ENCODE results near the gene SMC1B.
"Not testable (repeated sequence)": the region's sequence is repeated elsewhere in the genome, so short reads cannot be mapped to it uniquely, and the experiment has no call there.

SMC1B gene

DNA sequence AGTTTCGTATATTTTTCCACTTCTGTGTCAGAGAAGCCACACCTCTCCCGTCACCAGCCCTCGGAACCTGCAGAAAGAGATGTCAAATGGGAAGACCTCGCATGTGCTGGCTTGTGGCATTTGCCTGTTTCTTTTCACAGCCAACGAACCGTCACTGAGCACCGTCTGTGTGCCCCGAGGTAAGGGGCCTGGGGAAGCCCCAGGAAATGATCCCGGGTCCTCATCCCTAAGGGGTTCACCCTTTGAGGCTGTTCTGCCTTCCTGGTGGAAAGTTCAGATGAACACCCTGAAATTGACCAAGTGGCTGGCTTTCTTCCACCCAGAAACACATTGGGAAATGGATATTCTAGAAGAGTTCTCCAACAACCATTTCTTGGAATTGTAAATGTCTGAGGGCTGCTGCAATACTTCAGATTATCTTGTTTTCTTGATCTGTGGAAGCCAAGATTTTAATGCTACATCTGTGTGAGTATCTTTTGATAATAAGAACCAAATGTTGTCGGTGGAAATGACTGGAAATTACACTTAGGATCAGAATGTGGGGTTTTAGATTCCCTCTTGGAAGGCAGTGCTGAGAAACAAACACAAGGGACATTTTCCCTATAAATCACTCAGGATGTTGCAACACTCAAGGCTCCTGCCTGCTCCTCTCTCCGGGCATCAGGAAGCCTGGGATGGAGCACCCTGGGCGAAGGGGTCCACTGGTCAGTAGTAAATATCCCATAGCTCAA, 37.7 kb upstream of the SMC1B start:
- TF ChIP-seq, protein P1, sequence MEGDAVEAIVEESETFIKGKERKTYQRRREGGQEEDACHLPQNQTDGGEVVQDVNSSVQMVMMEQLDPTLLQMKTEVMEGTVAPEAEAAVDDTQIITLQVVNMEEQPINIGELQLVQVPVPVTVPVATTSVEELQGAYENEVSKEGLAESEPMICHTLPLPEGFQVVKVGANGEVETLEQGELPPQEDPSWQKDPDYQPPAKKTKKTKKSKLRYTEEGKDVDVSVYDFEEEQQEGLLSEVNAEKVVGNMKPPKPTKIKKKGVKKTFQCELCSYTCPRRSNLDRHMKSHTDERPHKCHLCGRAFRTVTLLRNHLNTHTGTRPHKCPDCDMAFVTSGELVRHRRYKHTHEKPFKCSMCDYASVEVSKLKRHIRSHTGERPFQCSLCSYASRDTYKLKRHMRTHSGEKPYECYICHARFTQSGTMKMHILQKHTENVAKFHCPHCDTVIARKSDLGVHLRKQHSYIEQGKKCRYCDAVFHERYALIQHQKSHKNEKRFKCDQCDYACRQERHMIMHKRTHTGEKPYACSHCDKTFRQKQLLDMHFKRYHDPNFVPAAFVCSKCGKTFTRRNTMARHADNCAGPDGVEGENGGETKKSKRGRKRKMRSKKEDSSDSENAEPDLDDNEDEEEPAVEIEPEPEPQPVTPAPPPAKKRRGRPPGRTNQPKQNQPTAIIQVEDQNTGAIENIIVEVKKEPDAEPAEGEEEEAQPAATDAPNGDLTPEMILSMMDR (IDR thresholded peaks at IDR 0.05; ENCODE audit: insufficient read depth, low read depth, low read length, missing control alignments), result no peak
- DNase-seq (ENCODE audit: low read depth), result no peak
- H3K4me3 ChIP-seq (ENCODE audit: low read depth, low read length), result no peak overlapping the region

DNA sequence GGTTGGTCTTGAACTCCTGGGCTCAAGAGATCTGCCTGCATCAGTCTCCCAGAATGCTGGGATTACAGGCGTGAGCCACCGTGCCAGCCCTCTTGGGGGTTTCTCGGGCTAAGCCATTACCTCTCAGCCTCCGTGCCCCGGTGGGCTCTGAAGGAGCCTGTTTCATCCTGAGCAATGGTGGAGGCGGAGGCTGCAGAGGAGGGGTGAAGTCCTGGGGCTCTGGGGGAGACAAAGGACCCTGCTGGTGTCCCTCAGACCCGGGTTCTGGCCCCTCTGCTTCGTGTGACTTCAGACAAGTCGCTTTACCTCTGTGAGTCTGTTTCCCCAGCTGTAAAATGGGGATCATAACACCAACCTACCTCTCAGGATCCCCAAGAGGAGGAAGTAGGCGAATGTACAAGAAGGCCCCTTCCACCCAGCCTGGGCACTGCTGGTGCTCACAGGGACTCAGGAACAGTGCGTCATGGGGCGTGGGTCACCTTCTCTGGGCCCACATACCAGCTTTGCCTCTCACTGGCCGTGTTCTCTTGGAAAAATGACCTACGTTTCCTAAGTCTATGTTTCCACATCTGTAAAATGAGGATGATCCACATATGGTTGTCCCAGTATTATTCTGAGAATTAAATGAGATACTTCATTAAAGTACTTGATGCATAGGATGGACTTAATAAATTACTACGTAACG, 36.8 kb upstream of the SMC1B start:
- H3K4me3 ChIP-seq (ENCODE audit: low read depth, low read length), result no peak overlapping the region
- DNase-seq (ENCODE audit: low read depth), result no peak
- TF ChIP-seq, protein P1 (IDR thresholded peaks at IDR 0.05; ENCODE audit: insufficient read depth, low read depth, low read length, missing control alignments), result no peak

DNA sequence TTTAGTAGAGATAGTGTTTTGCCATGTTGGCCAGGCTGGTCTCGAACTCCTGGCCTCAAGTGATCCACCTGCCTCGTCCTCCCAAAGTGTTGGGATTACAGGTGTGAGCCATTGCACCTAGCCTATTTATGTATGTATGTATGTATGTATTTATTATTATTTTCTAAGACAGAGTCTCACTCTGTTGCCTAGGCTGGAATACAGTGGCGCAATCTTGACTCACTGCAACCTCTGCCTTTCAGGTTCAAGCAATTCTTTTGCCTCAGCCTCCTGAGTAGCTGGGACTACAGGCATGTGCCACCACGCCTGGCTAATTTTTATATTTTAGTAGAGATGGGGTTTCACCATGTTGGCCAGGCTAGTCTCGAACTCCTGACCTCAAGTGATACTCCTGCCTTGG, 36.0 kb upstream of the SMC1B start:
- H3K4me3 ChIP-seq (ENCODE audit: low read depth, low read length); DNase-seq (ENCODE audit: low read depth): not testable (repeated sequence)

DNA sequence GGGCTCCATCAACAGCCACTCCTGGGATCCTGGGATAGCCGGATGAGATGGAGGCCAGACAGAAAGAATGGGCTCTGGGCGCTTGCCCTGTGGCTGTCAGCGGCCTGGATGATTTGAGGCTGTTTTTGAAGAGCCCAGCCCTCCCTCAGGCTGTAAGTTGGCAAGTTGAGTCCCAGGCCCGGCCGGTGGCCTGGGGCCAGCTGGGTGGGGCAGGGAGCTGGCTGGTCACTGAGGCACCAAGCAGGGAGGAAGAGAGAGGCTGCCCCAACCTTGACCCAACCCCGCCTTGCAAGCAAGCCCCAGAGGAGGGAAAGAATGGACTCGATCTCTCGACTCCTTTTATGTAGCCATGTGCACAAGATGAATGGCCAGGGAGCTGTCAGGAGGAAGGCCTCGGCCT, 35.0 kb upstream of the SMC1B start:
- DNase-seq (ENCODE audit: low read depth), result no peak
- TF ChIP-seq, protein P1 (IDR thresholded peaks at IDR 0.05; ENCODE audit: insufficient read depth, low read depth, low read length, missing control alignments), result no peak
- H3K4me3 ChIP-seq (ENCODE audit: low read depth, low read length), result no peak overlapping the region

DNA sequence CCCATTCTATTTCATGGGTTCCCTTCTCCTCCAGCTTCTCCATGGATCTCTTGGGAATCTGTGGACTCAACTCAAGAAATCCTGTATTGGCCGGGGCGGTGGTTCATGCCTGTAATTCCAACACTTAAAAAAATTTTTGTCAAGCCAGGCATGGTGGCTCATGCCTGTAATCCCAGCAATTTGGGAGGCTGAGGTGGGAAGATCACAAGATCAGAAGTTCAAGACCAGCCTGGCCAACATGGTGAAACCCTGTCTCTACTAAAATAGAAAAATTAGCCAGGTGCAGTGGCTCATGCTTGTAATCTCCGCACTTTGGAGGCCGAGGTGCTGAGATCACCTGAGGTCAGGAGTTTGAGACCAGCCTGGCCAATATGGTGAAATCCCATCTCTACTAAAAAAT, 34.2 kb upstream of the SMC1B start:
- H3K4me3 ChIP-seq (ENCODE audit: low read depth, low read length); DNase-seq (ENCODE audit: low read depth): not testable (repeated sequence)

DNA sequence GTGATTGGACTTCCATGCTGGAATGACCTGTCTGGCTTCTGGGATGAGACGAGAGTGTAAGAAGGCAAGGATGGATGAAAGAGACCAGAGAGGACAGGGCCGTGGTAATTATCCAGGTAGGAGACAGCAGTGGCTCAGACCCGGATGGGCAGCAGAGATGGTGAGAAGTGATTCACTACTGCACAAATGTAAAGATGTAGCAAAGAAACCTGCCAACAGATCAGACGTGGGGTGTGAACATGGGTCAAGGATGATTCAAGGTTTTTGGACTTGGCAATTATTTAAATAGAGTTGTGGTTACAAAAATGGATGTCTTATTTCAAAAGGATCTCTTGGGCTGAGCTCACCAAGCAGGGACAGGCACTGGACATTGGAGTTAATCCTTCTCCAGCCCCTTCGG, 32.8 kb upstream of the SMC1B start:
- TF ChIP-seq, protein P1 (IDR thresholded peaks at IDR 0.05; ENCODE audit: insufficient read depth, low read depth, low read length, missing control alignments), result no peak
- DNase-seq (ENCODE audit: low read depth), result no peak
- no peak overlapping the region for H3K4me3 ChIP-seq (ENCODE audit: low read depth, low read length)

DNA sequence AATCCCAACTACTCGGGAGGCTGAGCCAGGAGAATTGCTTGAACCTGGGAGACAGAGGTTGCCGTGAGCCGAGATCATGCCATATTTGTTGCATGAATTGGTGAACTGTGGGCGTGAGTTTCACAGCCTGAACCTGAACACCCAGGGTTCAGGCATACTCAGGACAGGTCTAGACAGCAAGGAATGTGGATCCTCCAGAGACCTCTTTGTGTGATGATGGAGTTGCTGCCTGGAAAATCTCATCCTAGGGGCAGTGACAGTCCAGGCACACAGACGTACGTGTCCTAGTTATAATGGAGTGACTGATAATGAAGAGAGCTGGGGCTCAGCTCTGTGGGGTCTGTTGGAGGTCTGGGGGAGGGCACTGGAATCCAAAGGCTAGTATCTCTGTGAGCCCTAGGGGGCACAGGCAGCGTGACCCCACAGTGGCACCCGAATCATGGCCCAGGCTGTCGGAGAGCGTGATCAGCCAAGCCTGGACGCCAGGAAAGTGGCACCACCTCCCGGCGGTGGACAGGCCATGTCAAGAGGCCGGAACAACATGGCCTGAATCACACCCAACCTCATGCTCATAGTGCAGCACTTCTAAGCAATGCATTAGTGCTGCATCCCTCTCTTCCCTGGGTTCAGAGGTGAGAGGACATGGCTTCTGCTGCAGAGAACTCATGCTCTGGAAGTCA, 31.8 kb upstream of the SMC1B start:
- TF ChIP-seq, protein P1 (IDR thresholded peaks at IDR 0.05; ENCODE audit: insufficient read depth, low read depth, low read length, missing control alignments), result no peak
- DNase-seq (ENCODE audit: low read depth), result no peak

More for the DNA sequence above, 31.8 kb upstream of the SMC1B start:
- H3K4me3 ChIP-seq (ENCODE audit: low read depth, low read length), result no peak overlapping the region
